GM23248 (cell line): ENCODE measurements around the gene TRAF3.

Experiments
- EZH2 ChIP-seq: fragments of 200-600 bp; sonication (generic); IDR thresholded peaks from 2 replicates; pipeline ENCODE4 v1.6.1; 2018; ENCODE audit warnings: antibody characterized with exemption, mild to moderate bottlenecking; ENCODE audit not compliant: insufficient read depth, poor library complexity, severe bottlenecking
- EZH2phosphoT487 ChIP-seq: fragments of 200-600 bp; sonication (generic); IDR thresholded peaks from 2 replicates; pipeline ENCODE4 v1.6.1; 2018; ENCODE audit warnings: antibody characterized with exemption, moderate library complexity, mild to moderate bottlenecking, low read depth; ENCODE audit not compliant: insufficient read depth

- TF ChIP-seq EZH2 (no peak), EZH2phosphoT487 (peak; percentile 84; the same call in 1 of the 2 replicates)
Observed at GRCh38 chr14:102799684-102800562, 22.7 kb downstream of the TRAF3 start.
